NCI-H748 (cell line): ENCODE data around the gene ZNF550.
A peak's percentile ranks its signal among the peaks of the same experiment; 100 is the strongest.
"Not testable (repeated sequence)": the region's sequence is repeated elsewhere in the genome, so short reads cannot be mapped to it uniquely, and the experiment has no call there.

Experiments used
- DNase-seq: peaks from one replicate; lab custom pipeline; 2025; ENCODE audit not compliant: unreplicated experiment; lab: John Stamatoyannopoulos, UW

ZNF550 gene

DNA sequence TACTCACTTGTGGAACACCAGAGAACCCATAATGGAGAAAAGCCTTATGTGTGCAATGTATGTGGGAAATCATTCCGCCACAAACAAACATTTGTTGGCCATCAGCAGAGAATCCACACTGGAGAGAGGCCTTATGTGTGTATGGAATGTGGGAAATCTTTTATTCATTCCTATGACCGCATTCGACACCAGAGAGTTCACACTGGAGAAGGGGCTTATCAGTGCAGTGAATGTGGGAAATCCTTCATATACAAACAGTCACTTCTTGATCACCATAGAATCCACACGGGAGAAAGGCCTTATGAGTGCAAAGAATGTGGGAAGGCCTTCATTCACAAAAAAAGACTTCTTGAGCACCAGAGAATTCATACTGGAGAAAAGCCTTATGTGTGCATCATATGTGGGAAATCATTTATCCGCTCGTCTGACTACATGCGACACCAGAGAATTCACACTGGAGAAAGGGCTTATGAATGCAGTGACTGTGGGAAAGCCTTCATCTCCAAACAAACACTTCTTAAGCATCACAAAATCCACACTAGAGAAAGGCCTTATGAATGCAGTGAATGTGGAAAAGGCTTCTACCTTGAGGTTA, 21.6 kb downstream of the ZNF550 start:
- DNase-seq, result no peak

DNA sequence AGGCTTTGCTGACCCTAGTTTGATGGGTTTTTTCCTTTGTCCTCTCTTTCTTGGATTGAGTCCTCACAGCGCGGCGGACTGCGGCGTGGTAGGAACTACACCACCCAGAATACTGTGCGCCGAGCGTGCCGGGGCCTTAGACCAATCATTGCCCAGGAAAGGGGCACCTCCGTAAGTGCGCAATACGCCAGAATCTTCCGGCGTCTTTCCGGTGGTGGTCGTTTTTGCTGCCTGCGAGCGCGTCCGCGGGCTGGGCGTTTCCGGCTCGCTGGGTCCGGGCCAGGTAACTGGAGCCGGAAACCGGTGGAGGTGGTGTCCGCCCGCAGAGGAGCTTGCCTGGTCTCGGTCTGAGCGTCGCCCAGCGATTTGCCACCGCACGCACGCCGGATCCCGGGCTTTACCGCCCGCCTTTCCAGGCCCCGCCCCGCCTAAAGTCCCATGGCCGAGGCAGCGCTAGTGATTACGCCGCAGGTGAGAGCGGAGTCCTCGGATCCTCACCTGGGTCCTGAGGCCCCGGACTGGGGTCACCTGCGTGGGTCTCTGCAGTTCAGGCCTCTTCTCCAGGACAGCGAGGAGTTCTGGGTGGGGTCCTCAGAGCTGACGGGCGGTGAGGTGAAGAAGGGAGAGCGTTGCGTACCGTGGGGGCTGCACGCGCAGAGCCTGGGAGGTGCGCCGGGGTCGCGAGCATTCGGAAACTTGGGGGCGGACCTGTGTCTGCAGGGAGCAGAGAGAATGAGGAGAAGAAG, 32.4 kb downstream of the ZNF550 start, which contains the start of gene ZNF549:
ZNF549 (plus strand) TSS at position 221 of the 746 bp plus-strand sequence; CDS start at position 439, 218 bp downstream.
- peak; percentile 99 for DNase-seq

DNA sequence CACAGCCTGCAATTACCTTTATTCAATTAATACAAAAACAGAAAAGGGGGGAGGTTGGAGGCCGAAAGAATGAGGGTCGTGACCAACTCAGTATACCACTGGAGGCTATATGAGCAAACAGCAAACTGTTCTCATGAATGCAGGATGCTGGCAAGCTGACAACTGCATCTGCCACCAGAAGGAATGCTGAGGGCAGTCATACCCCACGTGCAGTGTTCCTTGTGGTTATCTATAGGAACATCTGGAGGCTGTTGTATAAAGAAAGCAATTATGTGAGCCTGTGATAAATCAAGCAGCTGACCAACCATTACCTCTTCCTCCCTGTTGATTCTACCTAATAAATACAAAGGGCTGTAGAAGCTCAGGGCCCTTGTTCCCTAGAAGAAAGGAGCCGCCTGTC, 41.6 kb downstream of the ZNF550 start:
- not testable (repeated sequence) for DNase-seq

DNA sequence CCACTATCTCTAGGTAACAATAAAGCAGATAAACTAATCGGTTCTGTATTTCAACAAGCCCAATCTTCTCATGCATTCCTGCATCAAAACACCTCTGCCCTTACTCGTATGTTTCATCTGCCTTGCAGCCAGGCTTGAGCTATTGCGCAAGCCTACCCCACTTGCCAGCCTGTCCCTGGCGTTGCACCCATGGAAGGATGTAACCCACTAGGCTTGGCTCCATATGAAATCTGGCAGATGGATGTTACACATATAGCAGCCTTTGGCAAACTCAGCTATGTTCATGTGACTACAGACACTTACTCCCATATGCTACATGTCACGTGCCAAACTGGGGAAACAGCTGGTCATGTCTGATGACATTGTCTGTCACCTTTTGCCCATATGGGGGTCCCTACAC, 44.4 kb downstream of the ZNF550 start:
- no peak for DNase-seq

DNA sequence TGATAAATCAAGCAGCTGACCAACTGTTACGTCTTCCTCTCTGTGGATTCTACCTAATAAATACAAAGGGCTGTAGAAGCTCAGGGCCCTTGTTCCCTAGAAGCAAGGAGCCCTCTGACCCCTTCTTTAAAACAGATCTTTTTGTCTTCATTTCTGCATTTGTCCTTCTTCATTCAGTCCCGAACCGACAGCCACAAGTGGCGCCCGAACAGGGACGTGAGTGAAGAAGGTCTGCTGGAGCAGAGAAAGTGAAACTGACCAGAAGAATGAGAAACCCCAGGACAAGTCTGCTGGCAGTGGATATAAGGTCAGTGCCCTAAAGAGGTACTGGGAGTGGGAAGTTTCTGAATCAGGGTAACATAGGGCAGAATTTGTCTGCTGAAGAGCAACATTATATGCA, 46.8 kb downstream of the ZNF550 start:
- peak; percentile 22 for DNase-seq

DNA sequence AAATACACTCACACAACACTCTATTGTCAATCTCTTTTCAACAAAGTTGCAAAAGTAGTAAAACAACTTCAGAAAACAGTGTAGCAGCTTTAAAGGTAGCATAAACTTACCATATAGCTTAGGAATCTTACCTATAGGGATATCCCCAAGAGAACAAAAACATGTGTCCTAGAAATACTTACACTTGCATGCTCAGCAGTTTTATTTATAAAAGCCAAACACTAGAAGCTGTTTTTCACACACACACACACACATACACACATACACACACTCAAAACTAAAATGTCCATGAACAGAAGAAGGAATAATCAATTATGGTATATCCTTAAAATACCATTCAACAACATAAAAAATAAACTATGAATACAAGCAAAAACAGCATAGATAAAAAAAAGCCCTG, 48.2 kb downstream of the ZNF550 start:
- DNase-seq, result no peak

DNA sequence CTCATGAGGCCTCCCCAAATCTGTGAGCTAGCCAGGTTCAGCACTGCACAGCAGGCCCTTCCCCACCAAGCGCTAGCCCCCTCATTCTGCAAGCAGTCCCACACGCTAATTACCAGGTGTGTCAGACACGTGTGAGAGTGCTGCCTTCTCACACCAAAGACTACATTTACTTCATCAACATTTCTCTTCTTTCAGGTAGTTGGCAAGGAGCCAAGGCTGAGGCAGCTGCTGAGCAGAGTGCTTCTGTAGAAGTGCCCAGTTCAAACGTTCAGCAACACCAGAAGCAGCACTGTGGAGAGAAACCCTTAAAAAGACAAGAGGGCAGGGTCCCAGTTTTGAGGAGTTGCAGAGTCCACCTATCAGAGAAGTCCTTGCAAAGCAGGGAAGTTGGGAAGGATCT, 53.5 kb downstream of the ZNF550 start:
- peak; percentile 30 for DNase-seq

DNA sequence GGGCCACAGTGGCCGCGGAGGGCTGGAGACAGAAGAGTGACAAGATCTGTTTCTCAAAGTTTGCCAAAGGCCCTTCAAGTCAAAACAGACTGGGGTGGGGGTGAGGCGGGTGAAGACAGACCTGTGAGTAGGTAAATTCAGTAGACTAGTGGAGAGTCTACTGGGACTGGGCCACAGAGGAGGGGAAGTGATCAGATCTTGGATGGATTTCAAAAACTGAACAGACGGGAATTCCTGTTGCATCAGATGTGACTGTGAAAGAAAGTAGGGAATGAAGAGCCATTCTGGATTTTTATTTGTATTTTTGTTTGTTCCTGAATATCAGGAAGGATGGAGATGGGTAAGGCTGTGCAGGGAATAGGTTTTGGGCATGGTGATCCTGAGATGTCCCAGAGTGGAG, 59.3 kb downstream of the ZNF550 start:
- DNase-seq, result peak; percentile 7

DNA sequence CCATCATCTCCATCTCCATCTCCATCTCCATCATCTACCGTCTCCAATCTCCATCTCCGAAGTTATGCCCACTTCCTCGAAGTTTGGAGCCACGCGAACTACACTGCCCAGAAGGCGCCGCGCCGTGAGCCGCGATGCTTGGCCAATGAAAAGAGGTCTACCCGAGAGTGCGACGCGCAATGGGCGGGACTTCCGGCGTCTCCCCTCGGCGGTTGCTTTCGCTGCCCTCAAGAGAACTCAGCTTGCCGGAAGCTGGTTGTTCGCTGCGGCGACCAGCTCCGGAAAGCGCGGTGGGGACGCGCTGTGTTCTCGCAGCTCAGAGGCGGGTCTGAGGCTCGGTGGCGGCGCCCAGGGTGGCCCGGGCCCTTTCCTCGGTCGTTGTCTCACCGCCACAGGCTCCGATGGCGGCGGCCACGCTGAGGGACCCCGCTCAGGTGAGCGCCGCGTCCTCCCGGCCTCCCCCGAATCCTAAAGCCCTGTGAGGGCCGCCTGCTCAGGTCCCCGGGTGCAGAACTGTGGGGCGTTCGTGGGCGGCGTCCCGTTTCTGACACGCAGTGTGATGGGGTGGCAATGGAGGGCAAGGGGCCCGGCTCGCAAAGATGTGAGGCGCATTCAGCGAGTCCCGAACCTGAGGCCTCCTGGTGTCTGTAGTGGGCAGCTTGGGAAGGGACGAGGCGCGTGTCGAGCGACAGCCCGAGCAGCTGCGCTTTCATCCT, 59.8 kb downstream of the ZNF550 start, which contains the start of gene ZNF773:
ZNF773 (plus strand) TSS at position 259 of the 716 bp plus-strand sequence; CDS start at position 402, 143 bp downstream.
- peak; percentile 99 for DNase-seq

DNA sequence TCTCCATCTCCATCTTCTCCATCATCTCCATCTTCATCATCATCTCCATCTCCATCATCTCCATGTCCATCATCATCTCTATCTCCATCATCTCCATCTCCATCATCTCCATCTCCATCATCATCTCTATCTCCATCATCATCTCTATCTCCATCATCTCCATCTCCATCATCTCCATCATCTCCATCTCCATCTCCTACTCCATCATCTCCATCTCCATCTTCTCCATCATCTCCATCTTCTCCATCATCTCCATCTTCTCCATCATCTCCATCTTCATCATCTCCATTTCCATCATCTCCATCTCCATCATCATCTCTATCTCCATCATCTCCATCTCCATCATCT, 60.4 kb downstream of the ZNF550 start:
- DNase-seq, result not testable (repeated sequence)

DNA sequence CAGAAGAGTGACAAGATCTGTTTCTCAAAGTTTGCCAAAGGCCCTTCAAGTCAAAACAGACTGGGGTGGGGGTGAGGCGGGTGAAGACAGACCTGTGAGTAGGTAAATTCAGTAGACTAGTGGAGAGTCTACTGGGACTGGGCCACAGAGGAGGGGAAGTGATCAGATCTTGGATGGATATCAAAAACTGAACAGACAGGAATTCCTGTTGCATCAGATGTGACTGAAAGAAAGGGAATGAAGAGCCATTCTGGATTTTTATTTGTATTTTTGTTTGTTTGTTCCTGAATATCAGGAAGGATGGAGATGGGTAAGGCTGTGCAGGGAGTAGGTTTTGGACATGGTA, 71.4 kb downstream of the ZNF550 start:
- DNase-seq, result not testable (repeated sequence)

DNA sequence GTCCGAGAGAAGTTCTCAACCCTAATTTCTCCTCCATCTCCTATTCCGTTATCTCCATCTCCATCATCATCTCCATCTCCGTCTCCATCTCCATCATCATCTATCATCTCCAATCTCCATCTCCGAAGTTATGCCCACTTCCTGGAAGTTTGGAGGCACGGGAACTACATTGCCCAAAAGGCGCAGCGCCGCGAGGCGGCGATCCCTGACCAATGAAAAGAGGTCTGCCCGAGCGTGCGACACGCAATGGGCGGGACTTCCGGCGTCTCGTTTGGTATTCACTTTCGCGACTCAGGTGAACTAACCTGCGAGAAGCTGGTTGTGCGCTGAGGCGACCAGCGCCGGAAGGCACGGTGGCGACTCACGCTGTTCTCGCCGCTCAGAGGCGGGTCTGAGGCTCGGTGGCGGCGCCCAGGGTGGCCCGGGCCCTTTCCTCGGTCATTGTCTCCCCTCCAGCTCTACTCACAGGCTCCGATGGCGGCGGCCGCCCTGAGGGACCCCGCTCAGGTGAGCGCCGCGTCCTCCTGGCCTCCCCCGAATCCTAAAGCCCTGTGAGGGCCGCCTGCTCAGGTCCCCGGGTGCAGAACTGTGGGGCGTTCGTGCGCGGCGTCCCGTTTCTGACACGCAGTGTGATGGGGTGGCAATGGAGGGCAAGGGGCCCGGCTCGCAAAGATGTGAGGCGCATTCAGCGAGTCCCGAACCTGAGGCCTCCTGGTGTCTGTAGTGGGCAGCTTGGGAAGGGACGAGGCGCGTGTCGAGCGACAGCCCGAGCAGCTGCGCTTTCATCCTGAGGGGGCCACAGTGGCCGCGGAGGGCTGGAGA, 72.0 kb downstream of the ZNF550 start, which contains the start of gene ZNF419:
ZNF419 (plus strand) TSS at position 274 of the 822 bp plus-strand sequence; CDS start at position 475, 201 bp downstream.
- peak; percentile 99 for DNase-seq
